ENCODE measurements around the gene ARF1. TPM values are rescaled to one million over a fixed set of nuclear protein-coding genes. Genes with fewer than 3 reads are reported as not detected.

The ARF1 gene
- total and polyA plus RNA-seq, 2 of the 8 experiments (the other 6 are each of a cell fraction or from before 2014, with no cell fraction given) = 265 to 471 TPM

- Histone ChIP-seq H2AK5ac (ENCODE audit: low read depth, low read length) (no peak overlapping the region), H2AFZ (ENCODE audit: low read length) (no peak overlapping the region), H2BK15ac (ENCODE audit: low read length) (no peak overlapping the region), H3K27me3 (replicated peaks in 1 of 4; ENCODE audit: control insufficient read depth in 3 of 4, extremely low read depth in 1 of 4, insufficient read depth in 3 of 4, low read length in 3 of 4) (no peaks in the 10 kb centered on the region), H3K4me1 (replicated peaks in 1 of 4; ENCODE audit: control insufficient read depth in 3 of 4, insufficient read depth in 4 of 4, low read length in 3 of 4) (no peaks in the 10 kb centered on the region), H3K4ac (replicated peaks; ENCODE audit: insufficient read length, low read depth, low read length) (no peak overlapping the region), H3K4me3 (ENCODE audit: extremely low read depth in 1 of 4, insufficient read depth in 2 of 4, low read depth in 3 of 4, low read length in 4 of 4) (no peak overlapping the region), H3K79me1 (ENCODE audit: low read depth, low read length) (peaks cover 43% of the 10 kb centered on the region), H3K9me3 (ENCODE audit: insufficient read depth in 2 of 2, low read depth in 1 of 2, low read length in 1 of 2) (peaks cover 3 to 5% of the 10 kb centered on the region in 2 experiments; a peak in 3 of 4 replicates), H2BK5ac (ENCODE audit: low read depth, low read length) (no peak overlapping the region), H3K23ac (ENCODE audit: insufficient read length) (no peak overlapping the region), H2BK120ac (replicated peaks; ENCODE audit: low read depth, low read length) (no peak overlapping the region), H3K23me2 (ENCODE audit: low read depth, low read length) (no peaks in the 10 kb centered on the region), H3K9ac (replicated peaks in 1 of 4; ENCODE audit: extremely low read depth in 1 of 4, low read depth in 3 of 4, low read length in 3 of 4) (no peak overlapping the region), H4K91ac (replicated peaks; ENCODE audit: insufficient read length, low read length) (no peak overlapping the region), H4K20me1 (replicated peaks in 1 of 2; ENCODE audit: control insufficient read depth in 1 of 2, insufficient read depth in 2 of 2, low read length in 2 of 2) (peaks cover 33 to 63% of the 10 kb centered on the region in 2 experiments), H4K5ac (ENCODE audit: insufficient read length, low read depth, low read length) (no peak overlapping the region), H3K18ac (ENCODE audit: extremely low read depth, low read length) (no peak overlapping the region), H3K56ac (replicated peaks; ENCODE audit: insufficient read length, low read depth, low read length) (no peak overlapping the region), H2BK20ac (ENCODE audit: low read length) (no peak overlapping the region), H3K4me2 (ENCODE audit: insufficient read depth in 1 of 2, low read depth in 2 of 2, low read length in 2 of 2) (no peak overlapping the region), H2BK12ac (ENCODE audit: low read depth, low read length) (no peak overlapping the region), H3K36me3 (ENCODE audit: control insufficient read depth in 2 of 4, insufficient read depth in 4 of 4, low read length in 3 of 4) (peaks cover 13 to 35% (median 19%) of the 10 kb centered on the region in 4 experiments; a peak in 7 of 8 replicates), H3K14ac (ENCODE audit: insufficient read length) (no peak overlapping the region), H3K79me2 (ENCODE audit: control insufficient read depth in 1 of 2, insufficient read depth in 2 of 2, low read length in 2 of 2) (peaks cover 31 to 62% of the 10 kb centered on the region in 2 experiments), H4K8ac (ENCODE audit: extremely low read depth, insufficient read depth, low read length) (no peak overlapping the region), H3K27ac (ENCODE audit: low read depth, low read length) (no peak overlapping the region)
- ChIA-PET CTCF (ENCODE audit: partially characterized antibody) (interaction anchor here (0.8 kb wide), 1 partner anchor 35 kb away, joined by 3 read pairs; no protein-coding TSS in a partner anchor), POLR2A (ENCODE audit: partially characterized antibody) (no interaction called here)
- FAIRE-seq (no peak), DNase-seq (ENCODE audit: low read depth in 1 of 2, low spot score in 2 of 2) (no peak)
- WGBS, 2 experiments (ENCODE audit: extremely low coverage in 1 of 2, insufficient coverage in 1 of 2, insufficient read length in 1 of 2, insufficient replicate concordance in 2 of 2, low coverage in 1 of 2, low lambda C conversion rate in 2 of 2, missing lambda C conversion rate in 1 of 2) = 100% methylated on average over 8 of the region's 8 CpGs; no CpG with 5 or more reads in 1 of the 2 experiments
- TF ChIP-seq, protein P1, sequence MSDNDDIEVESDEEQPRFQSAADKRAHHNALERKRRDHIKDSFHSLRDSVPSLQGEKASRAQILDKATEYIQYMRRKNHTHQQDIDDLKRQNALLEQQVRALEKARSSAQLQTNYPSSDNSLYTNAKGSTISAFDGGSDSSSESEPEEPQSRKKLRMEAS (IDR thresholded peaks at IDR 0.05) = no peak
- TF ChIP-seq TEAD4 (IDR thresholded peaks at IDR 0.05; ENCODE audit: low read depth, low read length) = no peak
- no peak for TF ChIP-seq SP2 (IDR thresholded peaks at IDR 0.05; ENCODE audit: low read length)
- no peak for TF ChIP-seq GABPA (IDR thresholded peaks at IDR 0.05; ENCODE audit: borderline replicate concordance, insufficient read depth, low read length)
- TF ChIP-seq SUZ12 (IDR thresholded peaks at IDR 0.05; ENCODE audit: low read length) = no peak
These were observed 13.4 kb downstream of the ARF1 start for GRCh38 chr1:228095938-228096337.
